Osteocyte (in vitro differentiated cells): ENCODE data around the gene FOXS1. TPM values are rescaled to one million over a fixed set of nuclear protein-coding genes. Genes with fewer than 3 reads are reported as not detected.

Source experiments
- DNase-seq: peaks from one replicate; pipeline ENCODE4 v3.0.0; 2021; ENCODE audit warnings: mixed read lengths; ENCODE audit not compliant: unreplicated experiment; ENCODE audit errors: extremely low spot score
- H3K27ac Mint-ChIP-seq: one replicate; pipeline ENCODE4 v1.8.0; 2021; ENCODE audit warnings: mild to moderate bottlenecking, mixed read lengths; ENCODE audit not compliant: unreplicated experiment
- H3K27me3 Mint-ChIP-seq: one replicate; pipeline ENCODE4 v1.8.0; 2021; ENCODE audit warnings: mixed read lengths; ENCODE audit not compliant: unreplicated experiment
- H3K36me3 Mint-ChIP-seq: one replicate; pipeline ENCODE4 v1.8.0; 2021; ENCODE audit warnings: mixed read lengths; ENCODE audit not compliant: unreplicated experiment
- H3K4me1 Mint-ChIP-seq: one replicate; pipeline ENCODE4 v1.8.0; 2021; ENCODE audit warnings: mixed read lengths; ENCODE audit not compliant: unreplicated experiment
- H3K4me3 Mint-ChIP-seq: one replicate; pipeline ENCODE4 v1.8.0; 2021; ENCODE audit warnings: mild to moderate bottlenecking, moderate library complexity, mixed read lengths; ENCODE audit not compliant: unreplicated experiment
- H3K9me3 Mint-ChIP-seq: one replicate; pipeline ENCODE4 v1.8.0; 2021; ENCODE audit warnings: mixed read lengths; ENCODE audit not compliant: unreplicated experiment
- total RNA-seq: library from RNA; stranded (reverse); gene quantifications from 2 replicates; pipeline ENCODE4 v1.2.1, GENCODE V29; 2021
- TF ChIP-seq, protein P1 (sequence below): fragments of 200-600 bp; sonication (generic); IDR thresholded peaks from 2 replicates; pipeline ENCODE4 v1.5.0; 2021; ENCODE audit warnings: antibody characterized with exemption, mild to moderate bottlenecking, moderate library complexity

Gene FOXS1
- total RNA-seq, 1 donor from 2014 or later: 11.8 TPM

GRCh38 chr20:31869942-31870725, 24.7 kb upstream of the FOXS1 start, which contains the start of the genes DUSP15 and TTLL9:
TSS of gene DUSP15 (minus strand) at chr20:31870527. CDS start at chr20:31870337, 190 bp downstream.
TSS of gene TTLL9 (plus strand) at chr20:31870634. CDS start at chr20:31871127, 493 bp downstream.
- H3K4me1 Mint-ChIP-seq: peaks cover 17% of the 10 kb centered on the region
- H3K4me3 Mint-ChIP-seq: peak within 1 kb of the TSS; percentile 87
- H3K9me3 Mint-ChIP-seq: no peaks in the 10 kb centered on the region
- TF ChIP-seq, protein P1, sequence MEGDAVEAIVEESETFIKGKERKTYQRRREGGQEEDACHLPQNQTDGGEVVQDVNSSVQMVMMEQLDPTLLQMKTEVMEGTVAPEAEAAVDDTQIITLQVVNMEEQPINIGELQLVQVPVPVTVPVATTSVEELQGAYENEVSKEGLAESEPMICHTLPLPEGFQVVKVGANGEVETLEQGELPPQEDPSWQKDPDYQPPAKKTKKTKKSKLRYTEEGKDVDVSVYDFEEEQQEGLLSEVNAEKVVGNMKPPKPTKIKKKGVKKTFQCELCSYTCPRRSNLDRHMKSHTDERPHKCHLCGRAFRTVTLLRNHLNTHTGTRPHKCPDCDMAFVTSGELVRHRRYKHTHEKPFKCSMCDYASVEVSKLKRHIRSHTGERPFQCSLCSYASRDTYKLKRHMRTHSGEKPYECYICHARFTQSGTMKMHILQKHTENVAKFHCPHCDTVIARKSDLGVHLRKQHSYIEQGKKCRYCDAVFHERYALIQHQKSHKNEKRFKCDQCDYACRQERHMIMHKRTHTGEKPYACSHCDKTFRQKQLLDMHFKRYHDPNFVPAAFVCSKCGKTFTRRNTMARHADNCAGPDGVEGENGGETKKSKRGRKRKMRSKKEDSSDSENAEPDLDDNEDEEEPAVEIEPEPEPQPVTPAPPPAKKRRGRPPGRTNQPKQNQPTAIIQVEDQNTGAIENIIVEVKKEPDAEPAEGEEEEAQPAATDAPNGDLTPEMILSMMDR: no peak
- no peaks in the 10 kb centered on the region for H3K36me3 Mint-ChIP-seq
- no peak for DNase-seq
- peak within 1 kb of the TSS; percentile 91 for H3K27ac Mint-ChIP-seq
- peaks cover 43% of the 10 kb centered on the region for H3K27me3 Mint-ChIP-seq

- H3K27me3 Mint-ChIP-seq: peaks cover 38% of the 10 kb centered on the region
- TF ChIP-seq, protein P1: no peak
- peak overlapping the region; percentile 91 for H3K27ac Mint-ChIP-seq
- no peaks in the 10 kb centered on the region for H3K9me3 Mint-ChIP-seq
- H3K36me3 Mint-ChIP-seq: no peaks in the 10 kb centered on the region
- H3K4me3 Mint-ChIP-seq: peak overlapping the region; percentile 87
- DNase-seq: no peak
- peaks cover 17% of the 10 kb centered on the region for H3K4me1 Mint-ChIP-seq
These were observed 24.2 kb upstream of the FOXS1 start for GRCh38 chr20:31869673-31869941.

DNA sequence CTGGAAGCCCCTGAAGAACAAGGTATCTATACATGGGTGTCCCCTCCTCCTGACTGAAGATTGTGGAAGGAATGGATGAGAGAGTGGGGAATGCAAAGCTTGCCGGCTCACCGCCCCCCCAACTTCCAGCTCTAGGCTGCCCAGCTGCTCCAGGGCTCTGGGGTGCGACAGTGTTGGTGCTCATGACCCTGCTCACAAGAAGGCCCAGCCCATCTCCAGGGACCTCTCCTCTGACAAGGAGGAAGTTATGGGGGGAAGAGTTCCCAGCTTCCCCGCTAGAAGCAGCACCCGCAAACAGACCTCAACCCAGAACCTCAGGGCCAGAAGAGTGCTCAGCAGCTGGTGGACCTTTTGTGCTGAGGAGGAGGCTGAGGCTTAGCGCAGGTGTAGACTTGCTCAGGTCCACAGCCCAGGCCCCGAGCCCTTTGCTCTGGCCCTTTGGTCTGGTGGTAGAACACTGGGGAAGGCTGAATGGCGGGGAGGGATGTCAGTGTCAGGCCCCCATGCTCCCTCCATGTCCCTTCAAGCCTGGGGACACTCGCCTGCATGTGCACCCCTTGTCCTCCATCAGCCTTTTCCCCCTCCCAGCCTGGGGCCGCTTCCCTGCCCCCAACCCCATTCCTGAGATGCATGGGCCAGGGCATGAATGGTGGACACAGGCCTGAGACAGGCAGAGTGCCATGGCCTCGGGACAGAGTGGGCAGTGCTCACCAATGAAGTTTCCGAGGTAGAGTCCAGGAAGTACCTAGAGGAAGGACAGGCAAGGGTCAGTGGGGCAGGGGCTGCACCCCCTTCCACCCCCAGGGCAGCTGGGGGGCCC, 23.7 kb upstream of the FOXS1 start:
- H3K4me1 Mint-ChIP-seq: peaks cover 17% of the 10 kb centered on the region
- peak overlapping the region; percentile 23 for H3K27ac Mint-ChIP-seq
- H3K27me3 Mint-ChIP-seq: peaks cover 34% of the 10 kb centered on the region
- H3K9me3 Mint-ChIP-seq: no peaks in the 10 kb centered on the region
- TF ChIP-seq, protein P1: no peak
- H3K36me3 Mint-ChIP-seq: no peaks in the 10 kb centered on the region
- DNase-seq: no peak
- H3K4me3 Mint-ChIP-seq: peak overlapping the region; percentile 39

- Mint-ChIP-seq H3K27me3 (peaks cover 13% of the 10 kb centered on the region), H3K27ac (no peak overlapping the region), H3K36me3 (no peaks in the 10 kb centered on the region), H3K4me3 (no peak overlapping the region), H3K4me1 (peaks cover 20% of the 10 kb centered on the region), H3K9me3 (no peaks in the 10 kb centered on the region)
- DNase-seq: no peak
- TF ChIP-seq, protein P1: no peak
These were observed 20.8 kb upstream of the FOXS1 start for GRCh38 chr20:31866221-31866620.
